ENCODE data around the gene TCEAL2.
"Not testable (repeated sequence)": the region's sequence is repeated elsewhere in the genome, so short reads cannot be mapped to it uniquely, and the experiment has no call there.

The TCEAL2 gene

DNA sequence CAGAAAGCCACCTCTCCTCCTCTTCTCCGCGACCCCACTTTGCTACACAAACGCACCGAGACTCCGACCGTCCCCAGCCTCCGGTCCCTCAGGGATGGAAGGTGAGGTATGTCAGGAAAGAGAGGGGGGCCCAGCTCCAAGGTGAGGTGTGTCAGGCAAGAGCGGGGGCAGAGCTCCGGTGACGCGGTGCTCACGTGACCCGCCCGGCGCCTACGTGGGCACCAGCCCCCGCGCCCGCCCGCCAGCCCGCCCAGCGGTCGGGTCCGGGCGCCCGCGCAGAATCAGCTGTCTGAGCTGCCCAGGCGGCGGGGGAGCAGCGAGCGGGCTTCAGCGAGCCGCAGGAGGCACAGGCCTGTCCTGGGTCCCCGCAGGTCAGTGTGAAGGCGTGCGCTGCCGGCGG is at the start of gene TCEAL2:
Gene TCEAL2, plus strand, starts transcription at position 244 of the 400 bp plus-strand sequence. CDS start 1,152 bp downstream, outside the sequence.
- DNase-seq: not testable (repeated sequence)

DNA sequence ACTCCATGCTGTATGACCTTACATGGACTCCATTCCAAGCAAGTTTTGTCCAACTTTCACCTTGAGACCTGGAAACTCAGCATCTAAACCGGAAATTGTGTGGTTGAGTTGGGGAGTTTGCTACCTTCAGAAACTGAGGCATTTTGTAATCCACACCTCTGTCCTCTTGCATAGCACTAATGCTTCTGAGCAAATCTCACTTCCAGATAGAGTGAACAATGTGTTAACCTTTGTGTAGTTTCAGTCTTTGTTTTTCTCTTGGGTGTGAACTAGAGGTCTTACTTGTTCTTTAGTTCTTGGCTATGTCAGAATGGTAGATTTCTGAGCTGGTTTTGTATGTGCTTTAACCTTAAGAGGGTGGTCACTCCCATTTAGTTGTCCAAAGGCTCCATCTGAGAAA is 48.1 kb upstream of the TCEAL2 start:
- no peak for DNase-seq

DNA sequence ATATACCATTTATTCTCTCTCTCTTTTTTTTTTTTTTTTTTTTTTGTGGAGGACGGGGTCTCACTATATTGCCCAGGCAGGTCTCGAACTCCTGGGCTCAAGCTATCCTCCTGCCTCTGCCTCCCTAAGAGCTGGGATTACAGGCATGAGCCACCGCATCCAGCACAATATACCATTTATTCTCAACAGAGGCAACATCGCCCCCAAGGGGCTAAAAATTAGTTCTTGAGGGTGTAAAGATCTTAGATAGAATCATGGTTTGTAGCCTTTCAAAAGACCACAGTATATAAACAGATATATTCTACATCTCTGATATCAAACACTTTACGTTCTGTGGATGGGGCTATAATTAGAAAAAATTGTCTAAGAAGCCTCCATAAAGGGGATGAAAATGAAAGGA is 39.8 kb upstream of the TCEAL2 start:
- DNase-seq: no peak

DNA sequence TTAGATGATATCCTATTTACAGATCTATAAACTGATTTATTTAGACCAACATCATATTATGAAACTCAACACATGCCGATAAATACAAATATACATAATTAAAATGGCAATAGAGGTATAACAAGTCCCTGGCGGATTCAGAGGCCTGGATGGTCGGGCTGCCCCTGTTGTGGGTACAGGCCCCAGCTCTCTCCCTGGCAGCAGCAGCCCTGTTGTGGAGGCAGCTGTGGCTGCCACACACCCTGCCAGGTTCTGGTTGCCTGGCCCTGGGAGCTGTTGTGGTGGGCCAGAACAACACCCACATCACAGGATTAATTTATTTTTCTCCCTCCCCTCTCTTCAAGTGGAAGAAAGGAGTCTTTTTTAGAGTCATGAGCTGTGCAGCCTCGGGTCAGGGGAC is 12.1 kb upstream of the TCEAL2 start:
- DNase-seq: no peak

DNA sequence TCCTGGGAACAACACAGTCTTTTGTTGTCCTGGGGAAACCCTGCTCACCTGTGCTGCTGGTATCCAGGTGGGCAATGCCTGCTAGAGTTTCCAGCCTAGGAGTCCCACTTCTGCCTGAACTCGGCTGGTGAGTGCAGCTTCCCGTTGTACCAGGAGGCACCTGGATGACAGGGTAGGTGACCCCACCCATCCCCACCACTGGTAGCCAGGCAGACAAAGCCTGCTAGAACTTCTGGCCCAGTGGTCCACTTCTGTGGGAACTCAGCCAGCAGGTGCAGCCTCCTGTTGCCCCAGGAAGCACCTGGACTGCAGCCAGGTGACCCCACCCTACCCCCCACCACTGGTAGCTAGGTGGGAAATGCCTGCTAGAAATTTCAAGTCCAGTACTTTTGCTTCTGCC is 9.7 kb upstream of the TCEAL2 start:
- no peak for DNase-seq

DNA sequence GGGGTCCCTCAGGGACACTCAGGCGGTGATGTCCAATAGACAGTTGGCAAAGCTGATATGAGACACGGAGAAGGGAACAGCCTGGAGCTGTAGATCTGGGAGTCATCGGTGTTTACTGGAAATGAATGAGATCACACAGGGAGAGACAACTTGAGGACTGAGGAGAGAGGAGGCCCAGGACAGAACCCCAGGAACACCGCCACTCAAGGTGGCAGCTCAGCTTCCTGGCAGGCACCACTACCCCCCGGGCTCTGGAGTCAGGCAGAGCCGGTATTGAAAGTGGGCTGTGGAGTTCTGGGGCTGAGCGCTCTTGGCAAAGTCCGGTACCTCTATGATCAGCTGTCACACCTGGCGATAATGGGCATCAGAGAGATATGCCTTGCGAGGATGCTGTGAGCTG is 465 bp upstream of the TCEAL2 start:
- not testable (repeated sequence) for DNase-seq

DNA sequence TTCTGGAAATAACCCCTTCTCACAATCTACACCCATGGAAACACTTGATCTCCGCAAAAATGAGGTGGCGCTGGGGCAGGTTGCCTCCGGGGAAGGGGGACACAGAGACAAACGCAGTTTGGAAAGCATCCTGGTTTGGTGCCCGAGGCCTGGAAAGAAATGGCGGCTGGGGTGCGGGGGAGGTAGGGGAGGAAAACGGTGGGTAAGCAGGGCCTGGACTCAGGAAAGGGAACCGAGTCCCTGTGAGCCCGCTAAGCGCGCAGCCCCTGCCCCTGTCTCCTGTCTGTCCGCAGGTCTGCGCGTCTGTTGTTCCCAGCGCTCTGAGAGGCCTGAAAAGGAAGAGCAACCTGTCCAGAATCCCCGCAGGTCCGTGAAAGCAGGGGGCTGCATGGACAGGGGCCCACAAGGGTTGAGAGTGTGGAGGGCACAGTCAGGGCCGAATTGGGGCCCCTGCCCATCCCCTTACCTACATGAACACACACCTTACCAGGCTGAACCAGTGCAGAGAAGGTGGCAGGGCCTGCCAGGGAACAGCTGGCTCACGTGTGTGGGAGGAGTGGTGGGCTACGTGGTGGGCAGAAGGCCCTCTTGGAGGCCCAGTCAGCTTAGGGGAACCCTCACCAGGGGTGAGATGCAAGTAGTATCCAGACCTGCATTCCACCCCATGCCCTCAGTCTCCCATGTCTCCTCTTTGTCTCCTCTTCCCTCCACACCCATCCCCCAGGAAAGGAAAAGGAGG is 770 bp downstream of the TCEAL2 start:
- not testable (repeated sequence) for DNase-seq

DNA sequence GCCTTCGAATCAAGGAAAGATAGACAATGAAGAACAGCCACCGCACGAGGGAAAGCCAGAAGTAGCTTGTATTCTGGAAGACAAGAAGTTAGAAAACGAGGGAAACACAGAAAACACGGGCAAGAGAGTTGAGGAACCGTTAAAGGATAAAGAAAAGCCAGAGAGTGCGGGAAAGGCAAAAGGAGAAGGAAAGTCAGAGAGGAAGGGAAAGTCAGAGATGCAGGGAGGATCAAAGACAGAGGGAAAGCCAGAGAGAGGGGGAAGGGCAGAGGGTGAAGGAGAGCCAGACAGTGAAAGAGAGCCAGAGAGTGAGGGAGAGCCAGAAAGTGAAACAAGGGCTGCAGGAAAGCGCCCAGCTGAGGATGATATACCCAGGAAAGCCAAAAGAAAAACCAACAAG is 1.4 kb downstream of the TCEAL2 start:
- DNase-seq: no peak

DNA sequence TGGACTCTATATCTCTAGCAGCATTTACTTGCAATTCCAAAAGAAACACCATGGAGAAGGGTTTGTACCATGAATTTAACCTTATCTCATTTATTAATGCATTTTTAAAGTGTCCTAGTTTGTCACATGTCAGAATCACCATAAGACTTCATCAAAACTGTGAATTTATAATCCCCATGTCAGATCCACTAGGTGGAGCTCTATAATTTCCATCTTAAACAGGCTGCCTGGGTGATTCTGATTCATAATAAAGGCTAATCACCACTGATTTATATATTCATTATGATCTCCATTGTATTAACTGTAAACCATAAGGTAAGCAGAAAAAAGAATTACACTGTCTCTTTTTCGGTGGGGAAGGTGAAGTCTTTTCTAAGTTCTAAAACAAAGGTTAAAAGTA is 4.0 kb downstream of the TCEAL2 start:
- DNase-seq: no peak

DNA sequence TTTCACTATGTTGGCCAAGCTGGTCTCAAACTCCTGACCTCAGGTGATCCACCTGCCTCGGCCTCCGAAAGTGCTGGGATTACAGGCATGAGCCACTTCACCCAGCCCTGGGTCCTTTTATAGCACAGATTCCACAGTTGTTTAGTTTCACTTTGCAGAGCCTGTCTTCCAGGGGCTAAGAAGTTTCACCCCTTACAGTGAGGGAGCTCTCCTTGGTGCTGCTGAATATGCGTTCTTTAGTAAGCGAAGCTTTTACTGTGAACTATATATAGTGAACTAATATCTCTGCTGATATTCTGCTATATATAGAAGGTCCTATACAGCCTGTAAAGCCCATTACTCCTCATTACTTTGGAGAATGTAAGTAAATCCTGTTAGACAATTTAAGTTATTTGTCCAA is 12.6 kb downstream of the TCEAL2 start:
- no peak for DNase-seq

DNA sequence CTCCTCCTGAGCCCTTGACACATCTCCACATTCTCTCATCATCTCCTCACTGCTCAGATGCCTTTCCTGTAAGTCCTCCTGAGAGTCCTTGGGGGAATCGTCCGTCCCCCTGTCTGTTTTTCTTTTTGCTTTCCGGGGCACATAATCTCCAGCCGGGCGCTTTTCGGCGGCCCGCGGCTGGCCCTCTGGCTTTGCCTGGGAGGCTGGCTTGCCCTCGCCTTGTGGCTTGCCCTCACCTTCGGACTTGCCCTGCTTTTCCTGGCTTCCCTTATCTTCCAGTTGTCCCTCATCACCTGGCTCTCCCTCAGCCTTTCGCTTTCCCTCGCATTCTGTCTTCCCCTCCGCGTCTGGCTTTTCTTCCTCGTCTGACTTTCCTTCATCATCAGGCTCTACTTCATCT is 15.4 kb downstream of the TCEAL2 start:
- not testable (repeated sequence) for DNase-seq

DNA sequence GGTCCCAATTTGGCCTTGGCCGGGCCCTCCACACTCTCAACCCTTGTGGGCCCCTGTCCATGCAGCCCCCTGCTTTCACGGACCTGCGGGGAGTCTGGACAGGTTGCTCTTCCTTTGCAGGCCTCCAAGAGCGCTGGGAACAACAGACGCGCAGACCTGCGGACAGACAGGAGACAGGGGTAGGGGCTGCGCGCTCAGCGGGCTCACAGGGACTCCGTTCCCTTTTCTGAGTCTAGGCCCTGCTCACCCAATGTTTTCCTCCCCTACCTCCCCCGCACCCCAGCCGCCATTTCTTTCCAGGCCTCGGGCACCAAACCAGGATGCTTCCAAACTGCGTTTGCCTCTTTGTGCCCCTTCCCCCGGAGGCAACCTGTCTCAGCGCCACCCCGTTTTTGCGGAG is 16.2 kb downstream of the TCEAL2 start:
- not testable (repeated sequence) for DNase-seq

DNA sequence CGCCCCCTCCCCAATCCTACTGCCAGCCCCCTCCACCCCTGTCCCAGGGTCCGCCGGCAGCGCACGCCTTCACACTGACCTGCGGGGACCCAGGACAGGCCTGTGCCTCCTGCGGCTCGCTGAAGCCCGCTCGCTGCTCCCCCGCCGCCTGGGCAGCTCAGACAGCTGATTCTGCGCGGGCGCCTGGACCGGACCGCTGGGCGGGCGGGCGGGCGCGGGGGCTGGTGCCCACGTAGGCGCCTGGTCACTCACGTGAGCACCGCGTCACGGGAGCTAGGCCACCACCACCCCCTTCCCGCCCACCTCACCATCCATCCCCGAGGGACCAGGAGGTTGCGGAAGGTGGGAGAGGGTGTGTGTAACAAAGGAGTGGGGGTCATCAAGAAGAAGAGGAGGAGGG is 16.8 kb downstream of the TCEAL2 start, which contains the start of gene TCEAL6:
Gene TCEAL6, minus strand, starts transcription at position 208 of the 400 bp plus-strand sequence.
- DNase-seq: not testable (repeated sequence)

DNA sequence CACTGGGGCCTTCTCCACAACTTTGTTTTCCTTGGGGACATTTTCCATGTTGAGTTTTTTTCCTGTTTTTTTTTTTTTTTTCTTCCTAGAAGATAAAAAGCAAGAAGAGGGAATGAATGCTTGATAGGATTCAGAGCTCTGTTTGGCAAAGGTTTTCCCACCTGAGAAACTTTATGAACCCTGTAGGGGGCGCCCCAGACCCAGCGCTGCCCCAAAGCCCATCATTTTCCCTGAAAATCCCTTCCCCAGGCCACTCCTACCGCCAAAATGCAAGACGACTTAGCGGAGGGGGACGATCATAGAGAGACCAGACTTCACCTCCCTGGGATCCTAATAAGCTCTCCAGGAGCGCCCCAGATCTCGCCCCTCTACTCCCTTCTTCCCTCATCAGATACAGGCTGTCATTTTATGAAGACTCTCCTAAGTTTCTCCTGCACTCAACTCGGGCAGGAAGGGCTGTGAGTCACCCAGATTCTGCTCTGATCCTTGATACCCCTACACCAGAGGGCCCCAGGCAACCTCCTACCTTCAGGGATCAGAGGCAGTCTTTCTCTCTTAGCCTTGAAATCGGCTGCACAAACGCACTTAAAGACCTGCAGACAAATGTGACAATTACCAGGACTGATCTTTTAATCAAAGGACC is 28.9 kb downstream of the TCEAL2 start:
- no peak for DNase-seq

DNA sequence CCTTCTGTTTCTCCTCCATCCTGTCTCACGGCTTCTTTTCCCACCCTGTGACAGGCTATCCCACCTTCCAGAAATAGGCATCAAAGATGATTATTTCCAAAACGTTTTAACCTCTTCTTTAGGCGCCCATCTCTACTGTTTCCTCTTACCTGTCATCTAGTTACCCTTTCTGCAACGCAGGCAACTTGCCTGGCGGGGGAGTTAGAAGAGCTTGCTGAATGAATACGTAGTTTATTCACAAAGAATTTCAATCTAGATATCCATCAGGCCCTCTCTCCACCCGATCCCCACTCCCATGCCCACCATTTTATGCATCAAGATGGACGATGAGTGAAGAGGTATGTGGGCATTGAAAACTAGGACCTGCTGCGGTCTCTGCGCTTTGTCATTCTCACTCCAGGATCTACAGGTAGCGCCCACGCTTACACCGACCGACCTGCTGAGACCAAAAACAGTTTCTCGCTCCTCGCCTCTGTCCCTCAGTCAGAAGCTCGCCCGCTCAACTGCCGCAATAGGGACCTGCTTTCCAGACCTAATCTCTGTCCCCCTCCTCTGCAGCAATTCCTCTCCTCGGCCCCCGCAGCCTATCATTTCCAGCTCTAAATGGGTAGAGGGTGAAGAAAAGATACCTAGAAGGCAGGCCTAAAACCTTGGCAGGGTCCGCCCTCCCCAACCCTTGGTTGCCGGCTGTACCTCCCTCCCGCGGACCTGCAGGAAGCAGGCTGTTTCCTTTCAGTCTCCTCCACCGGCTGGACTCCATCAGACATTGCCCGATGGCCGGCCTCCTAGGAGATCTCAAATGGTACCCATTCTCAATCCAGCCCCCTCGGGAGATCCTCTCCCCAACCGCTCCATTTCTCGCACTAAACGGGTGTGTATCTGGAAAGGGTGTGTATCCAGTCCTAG is 29.7 kb downstream of the TCEAL2 start:
- no peak for DNase-seq

DNA sequence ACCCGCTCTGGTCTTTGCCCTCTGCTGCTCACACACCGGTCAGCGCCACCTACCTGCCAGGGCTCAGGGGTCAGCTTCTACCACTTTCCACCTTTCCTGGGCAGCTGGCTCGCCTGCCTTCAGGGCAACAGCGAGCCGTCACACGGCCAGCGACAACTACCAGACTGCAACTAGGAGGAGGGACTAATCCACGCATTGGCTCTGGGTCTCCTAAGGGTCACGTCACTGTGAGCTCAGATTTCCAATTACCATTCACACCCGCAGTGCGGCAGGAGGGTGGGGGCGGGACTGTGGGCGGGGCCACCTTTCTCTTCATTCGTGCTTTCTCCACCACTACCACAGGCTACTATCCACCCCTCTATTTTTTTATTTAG is 30.3 kb downstream of the TCEAL2 start, which contains the start of gene BEX5:
Gene BEX5, minus strand, starts transcription at position 172 of the 374 bp plus-strand sequence. CDS start 1,712 bp downstream, outside the sequence.
- peak; percentile 49 for DNase-seq

Data from NCI-H187 treated with DMSO at 0.1 percent for 48 hours (cell line).